Psoas muscle (tissue), 8 donors: ENCODE data around the gene PHF5A. TPM values are rescaled to one million over a fixed set of nuclear protein-coding genes. Genes with fewer than 3 reads are reported as not detected.
"Not testable (repeated sequence)": the region's sequence is repeated elsewhere in the genome, so short reads cannot be mapped to it uniquely, and the experiment has no call there.

Experiments
- ATAC-seq, 4 donors: fragments of 200-7000 bp; cut with Tn5 transposase; one replicate each; pipeline ENCODE4 v1.9.1; 2020; ENCODE audit warnings: moderate library complexity in 3 of 4, mild to moderate bottlenecking in 2 of 4
- DNase-seq, 2 donors: peaks; one replicate each; pipeline ENCODE4 v3.0.0-alpha.2; 2020
- H3K27ac ChIP-seq: fragments of 200-600 bp; one replicate; pipeline ENCODE4 v1.8.0; 2022
- H3K27me3 ChIP-seq, 3 donors: fragments of 200-600 bp in 1 of 3; one replicate each; pipeline versions ENCODE4 v1.6.1 to v1.8.0; 2013 to 2022; ENCODE audit warnings: low read length in 2 of 3, mild to moderate bottlenecking in 2 of 3, moderate library complexity in 1 of 3; ENCODE audit not compliant: insufficient read depth in 3 of 3
- H3K36me3 ChIP-seq, 2 donors: fragments of 200-600 bp in 1 of 2; one replicate each; pipeline versions ENCODE4 v1.6.1 to v1.8.0; 2013 to 2022; ENCODE audit warnings: low read depth in 1 of 2, mild to moderate bottlenecking in 1 of 2, moderate library complexity in 1 of 2; ENCODE audit not compliant: insufficient read depth in 1 of 2
- H3K4me1 ChIP-seq: fragments of 200-600 bp; one replicate; pipeline ENCODE4 v1.8.0; 2022
- H3K4me3 ChIP-seq: fragments of 200-600 bp; one replicate; pipeline ENCODE4 v1.8.0; 2022; ENCODE audit warnings: mild to moderate bottlenecking
- H3K9me3 ChIP-seq: fragments of 200-600 bp; one replicate; pipeline ENCODE4 v1.8.0; 2022
- WGBS, 3 donors: extraction: QIAGEN DNeasy Blood & Tissue Kit; methylation state at CpG; one replicate each; pipeline versions ENCODE4 v1.1.6 to v1.1.7; 2013; 5-methylcytosine and 5-hydroxymethylcytosine counted together
- intact Hi-C, 2 donors: fragments of 100-400 bp; cut with DNase I; formaldehyde crosslinking; loops; one replicate each; pipeline versions ENCODE4 v1.11.0 to v1.14.2; 2022
- polyA plus RNA-seq, 3 donors: library from polyadenylated mRNA; stranded (reverse); fragments of 200-250 nt; gene quantifications; one replicate each; pipeline ENCODE4 v1.2.3, GENCODE V29; 2013
- total RNA-seq, 4 donors: library from RNA; stranded (reverse); fragmentation: NEBNext Ultra II Directional in 2 of 4; extraction: Animal tissue kit (Norgen Biotek cat#: 25700) in 2 of 4; gene quantifications; one replicate each; pipeline versions ENCODE4 v1.2.1 to v1.2.4, GENCODE V29; 2021 to 2023
- TF ChIP-seq, protein P1 (sequence below): fragments of 200-600 bp; IDR thresholded peaks from one replicate; pipeline ENCODE4 v1.8.0; 2022; ENCODE audit warnings: antibody characterized with exemption
- donor health status: healthy with polysubstance abuse.
- donor health status: DM: no; HTN: no; CAD: no; lungs with moderate emphysema.
- donor health status: Bipolar disorder and iron deficiency.
- donor health status: healthy.
- donor health status: DM: yes; HTN: yes; CAD: no.
- donor health status: DM: no; HTN: no; CAD: no.
- donor health status: DM: no; HTN: no; CAD: no.
- donor health status: DM: yes; HTN: yes; CAD: no.

Gene PHF5A
- total and polyA plus RNA-seq, 7 donors: 19.9 to 79.2 (median 34.3) TPM

DNA sequence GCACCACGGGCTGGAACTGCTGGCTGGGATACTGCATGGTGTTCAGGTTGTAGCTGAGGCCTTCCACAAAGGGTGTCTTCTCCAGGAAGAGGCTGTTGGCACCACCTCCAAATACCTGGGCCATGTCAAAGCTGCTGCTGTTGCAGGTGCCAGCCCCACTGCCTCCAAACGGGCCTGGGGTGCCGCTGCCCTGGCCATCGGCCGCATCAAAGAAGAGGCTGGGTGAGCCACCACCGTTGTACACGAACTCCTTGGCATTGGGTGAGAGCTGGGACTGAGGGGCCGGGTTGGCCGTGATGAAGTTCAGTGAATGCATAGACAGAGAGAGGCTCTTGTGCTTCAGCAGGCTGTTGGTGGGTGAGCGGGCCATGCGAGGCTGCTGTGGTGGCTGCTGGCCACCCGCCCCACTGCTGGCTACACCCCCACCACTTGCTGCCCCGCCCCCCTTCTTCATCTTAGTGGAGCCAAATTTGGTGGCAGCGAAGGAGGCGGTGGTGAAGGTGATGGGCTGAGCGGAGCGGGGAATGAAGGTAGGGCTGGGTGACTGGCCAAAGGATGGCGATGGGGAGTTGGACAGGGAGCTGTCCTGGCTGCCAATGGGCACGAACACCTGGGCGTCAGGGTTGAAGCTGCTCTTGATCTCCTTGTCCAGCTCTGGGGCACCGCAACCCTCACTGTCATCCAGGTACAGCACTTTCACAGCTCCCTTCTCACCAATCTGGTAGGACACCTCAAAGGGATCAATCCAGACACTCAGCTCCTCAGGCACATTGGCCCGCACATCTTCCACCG is 32.0 kb downstream of the PHF5A start:
- no peaks in the 10 kb centered on the region for H3K27me3 ChIP-seq
- H3K4me1 ChIP-seq: peaks cover 79% of the 10 kb centered on the region
- intact Hi-C loops: no loop called here
- peak overlapping the region; percentile 71 for H3K27ac ChIP-seq
- peak in 2 of 4 donors; percentile 8 to 16 for ATAC-seq
- H3K4me3 ChIP-seq: peak overlapping the region; percentile 4
- DNase-seq: peak in 1 of 2 donors; percentile 67
- 38 to 61% (median 43%) methylated on average over 20 to 23 of the region's 23 CpGs for WGBS, 3 donors
- TF ChIP-seq, protein P1, sequence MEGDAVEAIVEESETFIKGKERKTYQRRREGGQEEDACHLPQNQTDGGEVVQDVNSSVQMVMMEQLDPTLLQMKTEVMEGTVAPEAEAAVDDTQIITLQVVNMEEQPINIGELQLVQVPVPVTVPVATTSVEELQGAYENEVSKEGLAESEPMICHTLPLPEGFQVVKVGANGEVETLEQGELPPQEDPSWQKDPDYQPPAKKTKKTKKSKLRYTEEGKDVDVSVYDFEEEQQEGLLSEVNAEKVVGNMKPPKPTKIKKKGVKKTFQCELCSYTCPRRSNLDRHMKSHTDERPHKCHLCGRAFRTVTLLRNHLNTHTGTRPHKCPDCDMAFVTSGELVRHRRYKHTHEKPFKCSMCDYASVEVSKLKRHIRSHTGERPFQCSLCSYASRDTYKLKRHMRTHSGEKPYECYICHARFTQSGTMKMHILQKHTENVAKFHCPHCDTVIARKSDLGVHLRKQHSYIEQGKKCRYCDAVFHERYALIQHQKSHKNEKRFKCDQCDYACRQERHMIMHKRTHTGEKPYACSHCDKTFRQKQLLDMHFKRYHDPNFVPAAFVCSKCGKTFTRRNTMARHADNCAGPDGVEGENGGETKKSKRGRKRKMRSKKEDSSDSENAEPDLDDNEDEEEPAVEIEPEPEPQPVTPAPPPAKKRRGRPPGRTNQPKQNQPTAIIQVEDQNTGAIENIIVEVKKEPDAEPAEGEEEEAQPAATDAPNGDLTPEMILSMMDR: no peak
- peaks cover 0 to 56% of the 10 kb centered on the region in 2 donors for H3K36me3 ChIP-seq
- H3K9me3 ChIP-seq: no peaks in the 10 kb centered on the region

DNA sequence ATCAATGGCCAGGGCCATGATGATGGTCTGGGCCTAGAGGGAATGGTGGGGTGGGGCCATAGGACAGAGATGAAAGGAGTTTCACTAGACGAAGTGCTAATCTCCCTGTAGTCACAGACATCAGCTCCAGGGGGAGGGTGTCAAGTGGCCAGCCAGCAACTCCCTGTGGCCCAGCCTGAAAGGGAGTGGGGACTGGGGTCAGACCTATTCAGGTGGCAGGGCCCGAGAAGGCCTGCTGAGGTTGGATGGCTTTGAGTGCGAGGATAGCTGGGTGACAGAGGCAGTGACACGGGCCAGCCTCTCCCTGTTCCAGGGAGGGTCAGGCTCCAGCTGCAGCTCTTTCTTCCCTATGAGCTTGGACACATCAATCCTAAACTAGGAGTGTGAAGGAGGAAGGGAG is 32.9 kb downstream of the PHF5A start:
- TF ChIP-seq, protein P1: no peak
- Histone ChIP-seq H3K4me1 (peaks cover 70% of the 10 kb centered on the region), H3K27ac (peak overlapping the region; percentile 71), H3K4me3 (peak overlapping the region; percentile 25), H3K36me3 (peaks cover 0 to 53% of the 10 kb centered on the region in 2 donors), H3K9me3 (no peaks in the 10 kb centered on the region), H3K27me3 (no peaks in the 10 kb centered on the region)
- intact Hi-C loops: no loop called here
- ATAC-seq: peak in 2 of 4 donors; percentile 9 to 14
- 18 to 36% (median 20%) methylated on average over 4 of the region's 4 CpGs for WGBS, 3 donors
- DNase-seq: peak in 1 of 2 donors; percentile 60

DNA sequence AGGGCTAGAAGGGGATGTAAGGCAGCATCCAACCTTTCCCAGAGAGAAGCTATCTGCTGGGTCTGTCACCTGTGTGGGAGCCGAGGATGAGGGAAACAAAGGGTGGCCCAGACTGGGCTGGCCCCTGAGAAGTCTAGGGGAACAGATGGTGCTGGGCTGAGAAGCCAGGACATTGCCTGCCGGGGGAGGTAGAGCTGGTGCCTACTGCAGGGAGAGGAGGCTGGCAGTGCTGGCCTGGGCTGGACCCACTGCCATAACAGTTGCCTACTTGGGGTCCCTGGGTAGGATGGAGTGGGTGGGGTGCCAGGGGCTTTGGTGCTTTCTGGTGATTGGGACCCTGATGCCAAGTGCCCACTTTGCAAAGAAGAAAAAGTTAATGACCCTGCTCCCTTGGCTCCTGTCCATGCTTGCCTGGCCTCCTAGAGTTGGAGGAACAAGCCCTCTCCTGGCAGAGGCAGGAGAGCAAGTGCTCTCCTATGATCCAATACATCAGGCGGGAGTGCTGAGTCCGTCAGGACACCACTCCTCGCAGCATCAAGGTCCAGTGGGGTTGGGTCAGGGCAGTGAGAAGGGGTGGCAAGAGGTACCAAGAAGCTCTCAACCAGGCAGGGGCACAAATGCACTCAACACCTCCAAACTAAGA is 34.0 kb downstream of the PHF5A start:
- H3K9me3 ChIP-seq, intact Hi-C loops, H3K27me3 ChIP-seq, H3K4me3 ChIP-seq: not testable (repeated sequence)
- Histone ChIP-seq H3K36me3 (peaks cover 0 to 49% of the 10 kb centered on the region in 2 donors), H3K27ac (peak overlapping the region; percentile 71), H3K4me1 (peaks cover 64% of the 10 kb centered on the region)
- WGBS, 3 donors: 24 to 46% (median 31%) methylated on average over 4 to 5 of the region's 5 CpGs
- ATAC-seq (peak in 2 of 4 donors; percentile 18 to 26), DNase-seq (peak in 1 of 2 donors; percentile 62)

DNA sequence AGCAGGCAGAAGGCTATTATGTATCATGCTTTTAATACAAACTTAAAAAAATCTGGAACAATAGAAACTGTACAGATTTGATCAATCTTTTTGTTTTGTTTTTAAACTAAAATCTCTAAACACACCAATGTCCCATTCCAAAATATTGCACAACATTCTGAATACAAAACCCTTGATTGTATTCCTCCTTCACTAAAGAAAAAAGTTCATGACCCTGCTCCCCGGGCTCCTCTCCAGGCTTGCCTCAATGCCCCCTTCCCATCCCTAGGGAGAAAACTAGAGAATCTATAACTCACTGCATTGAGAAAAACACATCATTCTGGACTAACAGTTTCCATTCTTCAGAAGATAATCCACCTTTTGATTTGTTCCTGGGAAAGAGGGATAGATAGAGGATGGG is 35.0 kb downstream of the PHF5A start:
- H3K27me3 ChIP-seq, ATAC-seq, H3K9me3 ChIP-seq, intact Hi-C loops, H3K4me3 ChIP-seq, DNase-seq: not testable (repeated sequence)
- H3K36me3 ChIP-seq: peaks cover 0 to 49% of the 10 kb centered on the region in 2 donors
- 30 to 64% (median 33%) methylated on average over 1 of the region's 1 CpG for WGBS, 3 donors
- H3K27ac ChIP-seq: peak overlapping the region; percentile 55
- peaks cover 59% of the 10 kb centered on the region for H3K4me1 ChIP-seq

DNA sequence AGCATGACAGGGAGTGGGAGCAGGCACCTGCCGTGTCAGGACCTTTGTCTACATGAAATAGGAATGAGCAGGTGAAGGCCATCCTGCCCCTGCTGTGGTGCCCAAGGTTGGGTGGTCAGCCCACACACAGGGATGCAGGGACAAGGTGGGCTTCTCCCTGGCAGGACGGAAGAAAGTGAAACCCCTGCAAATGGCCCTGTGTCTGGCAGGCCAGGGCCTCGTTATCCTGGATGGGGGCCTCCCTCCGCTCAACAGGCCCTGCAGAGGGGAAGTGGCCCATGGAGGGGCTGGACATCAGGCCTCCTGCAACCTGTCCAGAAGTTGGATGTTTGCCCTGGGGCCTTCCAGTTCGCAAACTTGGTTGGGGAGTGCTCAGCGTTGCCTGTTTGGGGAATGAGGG is 36.8 kb downstream of the PHF5A start:
- Histone ChIP-seq H3K27ac (peak overlapping the region; percentile 77), H3K27me3 (no peaks in the 10 kb centered on the region), H3K9me3 (no peaks in the 10 kb centered on the region), H3K4me3 (no peak overlapping the region), H3K36me3 (peaks cover 0 to 36% of the 10 kb centered on the region in 2 donors), H3K4me1 (peaks cover 52% of the 10 kb centered on the region)
- intact Hi-C loops: no loop called here
- TF ChIP-seq, protein P1: no peak
- DNase-seq: no peak
- WGBS, 3 donors: 73 to 81% (median 75%) methylated on average over 6 of the region's 6 CpGs
- peak in 3 of 4 donors; percentile 1 to 5 (median 3) for ATAC-seq
